K562 (cell line): Measurements from ENCODE around the gene PLXDC1. TPM values are rescaled to one million over a fixed set of nuclear protein-coding genes. Genes with fewer than 3 reads are reported as not detected.

Experiments
- ATAC-seq: fragments of 200-7000 bp; cut with Tn5 transposase; 3 replicates; pipeline ENCODE4 v1.9.1; 2020; ENCODE audit warnings: moderate library complexity
- BruUV-seq: library from RNA; stranded (reverse); fragments of 400-500 nt; replicated peaks from 2 replicates; lab custom pipeline; 2021; lab: Mats Ljungman, UMichigan
- CTCF ChIA-PET: fragments of 300-600 bp; formaldehyde crosslinking; extraction: SDS; loops from one replicate; lab custom pipeline; 2021; ENCODE audit warnings: low intra/inter-chr PET ratio; lab: Yijun Ruan, JAX
- POLR2A ChIA-PET: fragments of 300-600, 350-650 bp; sonication (Branson Sonifier 250); formaldehyde crosslinking; extraction: SDS; loops from one replicate; lab custom pipeline; 2021; ENCODE audit warnings: antibody characterized with exemption, inconsistent platforms; lab: Yijun Ruan, JAX
- DNase-seq, 4 experiments: peaks; one replicate each; pipeline versions ENCODE4 v3.0.0 to v3.0.0-alpha.2; 2011 to 2018; ENCODE audit warnings: low spot score in 3 of 4, mixed read lengths in 3 of 4; ENCODE audit errors: extremely low read depth in 1 of 4
- FAIRE-seq: peaks from 2 replicates; lab custom pipeline; 2011; peaks lifted over from hg19 to GRCh38; lab: Jason Lieb, UNC
- H2AFZ ChIP-seq: 2 replicates; pipeline ENCODE4 v1.6.0; 2011; ENCODE audit warnings: low read depth, low read length, control low read depth, inconsistent platforms
- H3K27ac ChIP-seq: fragments of 200-600 bp; 3 replicates; pipeline ENCODE4 v1.8.0; 2011; ENCODE audit warnings: low read depth, mild to moderate bottlenecking, control low read depth, inconsistent platforms, low read length, moderate library complexity, mixed read lengths; ENCODE audit errors: extremely low read depth
- H3K27me3 ChIP-seq, 2 experiments: fragments of 300-600 bp in 1 of 2; 2 replicates in 1 of 2; 3 replicates in 1 of 2; pipeline versions ENCODE4 v1.6.0 to v1.8.0; 2011; ENCODE audit warnings: inconsistent platforms in 2 of 2, low read length in 2 of 2, mild to moderate bottlenecking in 1 of 2, mixed read lengths in 1 of 2, moderate library complexity in 1 of 2; ENCODE audit not compliant: control insufficient read depth in 2 of 2, insufficient read depth in 2 of 2
- H3K36me3 ChIP-seq: fragments of 300-600 bp; 3 replicates; pipeline ENCODE4 v1.8.0; 2011; ENCODE audit warnings: mild to moderate bottlenecking, low read length, inconsistent platforms; ENCODE audit not compliant: control insufficient read depth, insufficient read depth
- H3K4me1 ChIP-seq, 2 experiments: fragments of 200-600 bp in 1 of 2; replicated peaks in 1 of 2; 2 replicates in 1 of 2; 3 replicates in 1 of 2; pipeline versions ENCODE4 v1.5.1 to v1.8.0; 2011; ENCODE audit warnings: inconsistent platforms in 2 of 2, low read length in 2 of 2, mild to moderate bottlenecking in 1 of 2, mixed read lengths in 1 of 2, moderate library complexity in 1 of 2; ENCODE audit not compliant: control insufficient read depth in 2 of 2, insufficient read depth in 2 of 2
- H3K4me2 ChIP-seq: 2 replicates; pipeline ENCODE4 v1.6.1; 2011; ENCODE audit warnings: low read length, control low read depth, inconsistent platforms, mixed read lengths; ENCODE audit not compliant: insufficient read depth
- H3K4me3 ChIP-seq: fragments of 200-600 bp; sonication (generic), shearing (Covaris generic); 2 replicates; pipeline ENCODE4 v1.5.1; 2016; ENCODE audit warnings: control low read depth, inconsistent platforms
- H3K79me2 ChIP-seq: fragments of 200-600 bp; 3 replicates; pipeline ENCODE4 v1.8.0; 2011; ENCODE audit warnings: low read length, inconsistent platforms; ENCODE audit not compliant: control insufficient read depth, insufficient read depth
- H3K9ac ChIP-seq, 2 experiments: 2 replicates each; pipeline versions ENCODE4 v1.6.0 to v1.6.1; 2011; ENCODE audit warnings: low read depth in 2 of 2, low read length in 2 of 2, control low read depth in 1 of 2, inconsistent platforms in 1 of 2, mild to moderate bottlenecking in 1 of 2, mixed read lengths in 1 of 2; ENCODE audit not compliant: insufficient read depth in 1 of 2
- H3K9me1 ChIP-seq: one replicate; pipeline ENCODE4 v1.6.0; 2011; ENCODE audit warnings: inconsistent platforms, mild to moderate bottlenecking, low read length, moderate library complexity; ENCODE audit not compliant: control insufficient read depth, insufficient read depth
- H3K9me3 ChIP-seq: replicated peaks from 2 replicates; pipeline ENCODE4 v1.5.1; 2011; ENCODE audit warnings: low read depth, low read length, inconsistent platforms; ENCODE audit not compliant: control insufficient read depth, insufficient read depth
- H4K20me1 ChIP-seq: replicated peaks from 2 replicates; pipeline ENCODE4 v1.6.1; 2011; ENCODE audit warnings: low read length, inconsistent platforms, mixed read lengths; ENCODE audit not compliant: control insufficient read depth, insufficient read depth
- BHLHE40 ChIP-seq: IDR thresholded peaks from 2 replicates; pipeline ENCODE4 v1.6.1; 2011; ENCODE audit warnings: low read length, improper control_type of control experiment
- HDGF ChIP-seq: fragments of 450-650 bp; IDR thresholded peaks from 2 replicates; pipeline ENCODE4 v1.6.1; 2016
- MCM3 ChIP-seq: fragments of 450-650 bp; IDR thresholded peaks from 2 replicates; pipeline ENCODE4 v1.6.1; 2016
- PCBP2 ChIP-seq: fragments of 200-400 bp; formaldehyde crosslinking; IDR thresholded peaks from 2 replicates; pipeline ENCODE4 v1.6.1; 2018; ENCODE audit warnings: low read length, low read depth, mild to moderate bottlenecking, moderate library complexity; ENCODE audit not compliant: poor library complexity, severe bottlenecking
- SMARCE1 ChIP-seq: fragments of 450-650 bp; IDR thresholded peaks from 2 replicates; pipeline ENCODE4 v1.7.1; 2016; ENCODE audit warnings: mild to moderate bottlenecking
- TFAM ChIP-seq: fragments of 250-450 bp; sonication (Bioruptor Pico); conservative IDR thresholded peaks from 2 replicates; pipeline ENCODE4 v1.5.0; 2021; ENCODE audit warnings: mild to moderate bottlenecking, moderate library complexity
- ZBTB8A ChIP-seq: fragments of 450-650 bp; IDR thresholded peaks from 2 replicates; pipeline ENCODE4 v1.6.1; 2018; ENCODE audit warnings: mild to moderate bottlenecking, moderate library complexity; ENCODE audit not compliant: partially characterized antibody
- WGBS: fragments of 100-300 bp; shearing (Covaris generic); methylation state at CpG from one replicate; pipeline ENCODE4 v1.1.6; 2016; ENCODE audit warnings: low coverage, mixed read lengths; ENCODE audit not compliant: insufficient coverage; ENCODE audit errors: missing lambda C conversion rate; 5-methylcytosine and 5-hydroxymethylcytosine counted together
- in situ Hi-C: fragments of 300-500 bp; cut with MboI; formaldehyde crosslinking; loops from 4 replicates; pipeline ENCODE4 v1.15.0; 2018; ENCODE audit warnings: inconsistent platforms, mixed read lengths
- intact Hi-C: fragments of 100-400 bp; cut with micrococcal nuclease; formaldehyde crosslinking; loops from 2 replicates; pipeline ENCODE4 v1.14.2; 2022
- polyA plus RNA-seq, 8 experiments: library from polyadenylated mRNA; depleted of rRNA in 4 of 8; stranded (reverse) in 5 of 8; unstranded in 3 of 8; fragments of >200 nt; fragmentation: Nextera tagmentation in 2 of 8; fragmentation: Illumina TruSeq in 1 of 8; extraction: Ambion mirVana in 2 of 8; extraction: Trizol in 1 of 8; gene quantifications; 2 replicates each; pipeline versions ENCODE4 v1.2.1 to v1.2.3, GENCODE V29; 2011 to 2014; ENCODE audit warnings: inconsistent platforms in 1 of 8, missing spikeins in 1 of 8
- total RNA-seq, 7 experiments: library from RNA; depleted of rRNA in 6 of 7; stranded (reverse); fragments of >200 nt in 6 of 7; fragmentation: Illumina TruSeq in 2 of 7; extraction: Trizol in 2 of 7; gene quantifications; 2 replicates each; pipeline versions ENCODE4 v1.2.1 to v1.2.3, GENCODE V29; 2011 to 2021; ENCODE audit warnings: low replicate concordance in 1 of 7
- TF ChIP-seq, protein P1 (sequence below): sonication (generic); formaldehyde crosslinking; IDR thresholded peaks from 2 replicates; pipeline ENCODE4 v1.8.0; 2022; ENCODE audit warnings: mild to moderate bottlenecking, missing genetic modification reagents
- TF ChIP-seq, protein P2 (sequence below): fragments of 450-650 bp; conservative IDR thresholded peaks from 2 replicates; pipeline ENCODE4 v1.6.1; 2016; ENCODE audit warnings: missing genetic modification characterization, low read depth, mild to moderate bottlenecking, missing compliant biosample characterization, moderate library complexity
- TF ChIP-seq, protein P3 (sequence below): fragments of 450-650 bp; IDR thresholded peaks from 2 replicates; pipeline ENCODE4 v1.6.1; 2016; ENCODE audit warnings: low read depth

PLXDC1 gene
- total and polyA plus RNA-seq, 9 of the 15 experiments (the other 6 are each of a cell fraction or from before 2014, with no cell fraction given) = not detected

DNA sequence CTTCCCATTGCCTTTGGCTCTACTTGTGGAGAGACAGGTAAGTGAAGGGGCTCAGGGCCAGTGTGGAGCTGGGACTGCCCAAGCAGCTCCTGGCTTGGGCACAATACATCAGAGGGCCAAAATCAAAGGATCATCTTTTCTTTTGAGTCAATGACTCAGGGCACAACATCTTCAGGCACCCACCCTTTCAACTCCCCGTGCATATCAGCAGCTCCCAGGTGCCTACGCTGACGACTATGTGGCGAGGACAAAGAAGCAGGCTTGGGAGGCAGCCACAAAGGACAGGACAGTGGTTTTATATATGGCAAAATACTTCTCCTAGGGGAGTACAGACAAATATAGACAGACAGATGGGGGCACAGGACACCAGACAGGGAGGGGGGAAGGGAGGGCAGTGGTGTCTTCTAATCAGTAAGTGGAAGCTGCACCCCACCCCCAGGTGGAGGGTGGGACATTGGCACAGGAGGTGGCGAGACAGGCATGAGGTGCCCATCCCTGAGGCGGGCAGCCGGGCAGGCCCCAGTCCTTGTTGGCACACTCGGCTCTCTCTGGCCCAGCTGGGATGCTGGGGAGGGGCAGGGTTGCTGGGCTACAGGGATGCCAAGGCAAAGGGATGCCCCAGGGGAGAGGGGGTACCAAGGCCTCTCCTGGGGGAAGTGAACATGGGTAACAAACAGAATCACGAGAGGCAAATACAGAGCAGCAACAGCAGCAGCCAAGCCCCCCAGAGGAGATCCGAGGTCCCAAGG is 22.3 kb upstream of the PLXDC1 start:
- Histone ChIP-seq H3K27me3 (no peaks in the 10 kb centered on the region), H3K79me2 (no peaks in the 10 kb centered on the region), H3K9me3 (no peaks in the 10 kb centered on the region), H3K36me3 (peaks cover 12% of the 10 kb centered on the region; the same call in 2 of the 3 replicates), H3K9ac (no peak overlapping the region), H3K27ac (no peak overlapping the region), H3K4me3 (no peak overlapping the region), H4K20me1 (peaks cover 6% of the 10 kb centered on the region), H2AFZ (no peak overlapping the region), H3K9me1 (peaks cover 5% of the 10 kb centered on the region), H3K4me1 (peaks cover 7 to 33% of the 10 kb centered on the region in 2 experiments), H3K4me2 (no peak overlapping the region)
- no peak for DNase-seq
- ChIA-PET CTCF (interaction anchor here (2.5 kb wide), 1 partner anchor 104 kb away, joined by 6 read pairs; no protein-coding TSS in a partner anchor), POLR2A (interaction anchor here (0.5 to 2.5 kb wide), 3 partner anchors 9 to 508 kb away, joined by 3 to 14 read pairs (median 3); no protein-coding TSS in a partner anchor)
- ATAC-seq = no peak
- intact Hi-C loops = no loop called here
- 39% methylated on average over 9 of the region's 10 CpGs for WGBS
- BruUV-seq = no TSS peak
- FAIRE-seq = no peak
- in situ Hi-C loops = no loop called here
- TF ChIP-seq, protein P1, sequence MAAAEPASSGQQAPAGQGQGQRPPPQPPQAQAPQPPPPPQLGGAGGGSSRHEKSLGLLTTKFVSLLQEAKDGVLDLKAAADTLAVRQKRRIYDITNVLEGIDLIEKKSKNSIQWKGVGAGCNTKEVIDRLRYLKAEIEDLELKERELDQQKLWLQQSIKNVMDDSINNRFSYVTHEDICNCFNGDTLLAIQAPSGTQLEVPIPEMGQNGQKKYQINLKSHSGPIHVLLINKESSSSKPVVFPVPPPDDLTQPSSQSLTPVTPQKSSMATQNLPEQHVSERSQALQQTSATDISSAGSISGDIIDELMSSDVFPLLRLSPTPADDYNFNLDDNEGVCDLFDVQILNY (CRISPR knock-in tag) = no peak
- TF ChIP-seq TFAM (CRISPR knock-in tag) = no peak
- no peak for TF ChIP-seq SMARCE1
- TF ChIP-seq, protein P2, sequence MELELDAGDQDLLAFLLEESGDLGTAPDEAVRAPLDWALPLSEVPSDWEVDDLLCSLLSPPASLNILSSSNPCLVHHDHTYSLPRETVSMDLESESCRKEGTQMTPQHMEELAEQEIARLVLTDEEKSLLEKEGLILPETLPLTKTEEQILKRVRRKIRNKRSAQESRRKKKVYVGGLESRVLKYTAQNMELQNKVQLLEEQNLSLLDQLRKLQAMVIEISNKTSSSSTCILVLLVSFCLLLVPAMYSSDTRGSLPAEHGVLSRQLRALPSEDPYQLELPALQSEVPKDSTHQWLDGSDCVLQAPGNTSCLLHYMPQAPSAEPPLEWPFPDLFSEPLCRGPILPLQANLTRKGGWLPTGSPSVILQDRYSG (tag) = no peak
- TF ChIP-seq, protein P3, sequence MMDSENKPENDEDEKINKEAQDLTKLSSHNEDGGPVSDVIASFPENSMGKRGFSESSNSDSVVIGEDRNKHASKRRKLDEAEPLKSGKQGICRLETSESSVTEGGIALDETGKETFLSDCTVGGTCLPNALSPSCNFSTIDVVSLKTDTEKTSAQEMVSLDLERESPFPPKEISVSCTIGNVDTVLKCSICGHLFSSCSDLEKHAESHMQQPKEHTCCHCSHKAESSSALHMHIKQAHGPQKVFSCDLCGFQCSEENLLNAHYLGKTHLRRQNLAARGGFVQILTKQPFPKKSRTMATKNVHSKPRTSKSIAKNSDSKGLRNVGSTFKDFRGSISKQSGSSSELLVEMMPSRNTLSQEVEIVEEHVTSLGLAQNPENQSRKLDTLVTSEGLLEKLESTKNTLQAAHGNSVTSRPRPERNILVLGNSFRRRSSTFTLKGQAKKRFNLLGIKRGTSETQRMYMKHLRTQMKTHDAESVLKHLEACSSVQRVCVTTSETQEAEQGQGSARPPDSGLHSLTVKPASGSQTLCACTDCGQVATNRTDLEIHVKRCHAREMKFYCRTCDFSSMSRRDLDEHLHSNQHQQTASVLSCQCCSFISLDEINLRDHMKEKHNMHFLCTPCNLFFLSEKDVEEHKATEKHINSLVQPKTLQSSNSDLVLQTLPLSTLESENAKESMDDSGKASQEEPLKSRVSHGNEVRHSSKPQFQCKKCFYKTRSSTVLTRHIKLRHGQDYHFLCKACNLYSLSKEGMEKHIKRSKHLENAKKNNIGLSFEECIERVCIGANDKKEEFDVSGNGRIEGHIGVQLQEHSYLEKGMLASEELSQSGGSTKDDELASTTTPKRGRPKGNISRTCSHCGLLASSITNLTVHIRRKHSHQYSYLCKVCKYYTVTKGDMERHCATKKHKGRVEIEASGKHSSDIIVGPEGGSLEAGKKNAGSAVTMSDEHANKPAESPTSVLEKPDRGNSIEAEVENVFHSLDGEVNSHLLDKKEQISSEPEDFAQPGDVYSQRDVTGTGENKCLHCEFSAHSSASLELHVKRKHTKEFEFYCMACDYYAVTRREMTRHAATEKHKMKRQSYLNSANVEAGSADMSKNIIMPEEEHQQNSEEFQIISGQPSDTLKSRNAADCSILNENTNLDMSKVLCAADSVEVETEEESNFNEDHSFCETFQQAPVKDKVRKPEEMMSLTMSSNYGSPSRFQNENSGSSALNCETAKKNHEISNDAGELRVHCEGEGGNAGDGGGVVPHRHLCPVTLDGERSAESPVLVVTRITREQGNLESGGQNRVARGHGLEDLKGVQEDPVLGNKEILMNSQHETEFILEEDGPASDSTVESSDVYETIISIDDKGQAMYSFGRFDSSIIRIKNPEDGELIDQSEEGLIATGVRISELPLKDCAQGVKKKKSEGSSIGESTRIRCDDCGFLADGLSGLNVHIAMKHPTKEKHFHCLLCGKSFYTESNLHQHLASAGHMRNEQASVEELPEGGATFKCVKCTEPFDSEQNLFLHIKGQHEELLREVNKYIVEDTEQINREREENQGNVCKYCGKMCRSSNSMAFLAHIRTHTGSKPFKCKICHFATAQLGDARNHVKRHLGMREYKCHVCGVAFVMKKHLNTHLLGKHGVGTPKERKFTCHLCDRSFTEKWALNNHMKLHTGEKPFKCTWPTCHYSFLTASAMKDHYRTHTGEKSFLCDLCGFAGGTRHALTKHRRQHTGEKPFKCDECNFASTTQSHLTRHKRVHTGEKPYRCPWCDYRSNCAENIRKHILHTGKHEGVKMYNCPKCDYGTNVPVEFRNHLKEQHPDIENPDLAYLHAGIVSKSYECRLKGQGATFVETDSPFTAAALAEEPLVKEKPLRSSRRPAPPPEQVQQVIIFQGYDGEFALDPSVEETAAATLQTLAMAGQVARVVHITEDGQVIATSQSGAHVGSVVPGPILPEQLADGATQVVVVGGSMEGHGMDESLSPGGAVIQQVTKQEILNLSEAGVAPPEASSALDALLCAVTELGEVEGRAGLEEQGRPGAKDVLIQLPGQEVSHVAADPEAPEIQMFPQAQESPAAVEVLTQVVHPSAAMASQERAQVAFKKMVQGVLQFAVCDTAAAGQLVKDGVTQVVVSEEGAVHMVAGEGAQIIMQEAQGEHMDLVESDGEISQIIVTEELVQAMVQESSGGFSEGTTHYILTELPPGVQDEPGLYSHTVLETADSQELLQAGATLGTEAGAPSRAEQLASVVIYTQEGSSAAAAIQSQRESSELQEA = no peak
- TF ChIP-seq ZBTB8A = no peak
- TF ChIP-seq HDGF = no peak
- no peak for TF ChIP-seq BHLHE40
- no peak for TF ChIP-seq MCM3
- no peak for TF ChIP-seq PCBP2
